ENCODE data around the gene PIK3AP1. TPM values are rescaled to one million over a fixed set of nuclear protein-coding genes. Genes with fewer than 3 reads are reported as not detected.

Gene PIK3AP1
- total RNA-seq, 1 experiment from 2014 or later: 1.7 TPM

DNA sequence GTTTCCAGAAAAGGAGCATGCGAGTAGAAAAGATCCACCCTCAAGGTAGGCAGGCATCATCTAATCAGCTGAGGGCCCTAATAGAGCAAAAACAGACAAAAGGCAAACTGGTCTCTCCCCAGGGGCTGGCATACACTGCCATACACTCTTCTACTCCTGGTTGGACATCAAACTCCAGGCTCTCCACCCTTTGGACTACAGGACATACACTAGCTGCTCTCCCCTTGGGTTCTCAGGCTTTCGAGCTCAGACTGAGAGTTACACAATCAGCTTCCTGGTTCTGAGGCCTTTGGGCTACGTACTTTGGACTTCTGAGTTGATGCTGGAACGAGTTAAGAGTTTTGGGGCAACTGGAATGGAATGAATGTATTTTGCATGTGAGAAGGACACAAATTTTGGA lies 82.6 kb downstream of the PIK3AP1 start:
- TF ChIP-seq CTCF (conservative IDR thresholded peaks at IDR 0.05): no peak
- H3K4me3 Mint-ChIP-seq: no peak overlapping the region

More for the DNA sequence above, 82.6 kb downstream of the PIK3AP1 start:
- Histone ChIP-seq H3K56ac (ENCODE audit: insufficient read length, low read depth, low read length) (no peak overlapping the region), H3K79me1 (ENCODE audit: insufficient read depth, low read depth, low read length, poor library complexity, severe bottlenecking) (no peaks in the 10 kb centered on the region), H3K18ac (ENCODE audit: insufficient read length, low read depth, low read length) (no peak overlapping the region), H2BK120ac (ENCODE audit: low read depth, low read length, poor library complexity, severe bottlenecking) (no peak overlapping the region), H3K4ac (ENCODE audit: low read depth, low read length) (no peak overlapping the region), H3K23me2 (ENCODE audit: insufficient read length, low read depth, low read length, poor library complexity, severe bottlenecking) (no peaks in the 10 kb centered on the region), H3K23ac (ENCODE audit: insufficient read length, low read depth, low read length) (no peak overlapping the region), H2BK12ac (ENCODE audit: insufficient read length, low read depth, low read length) (no peak overlapping the region), H3K14ac (ENCODE audit: insufficient read depth, low read length) (no peak overlapping the region), H4K20me1 (ENCODE audit: control insufficient read depth, insufficient read depth, insufficient read length) (no peaks in the 10 kb centered on the region), H4K5ac (ENCODE audit: insufficient read length, low read depth, low read length) (no peak overlapping the region), H2BK5ac (ENCODE audit: insufficient read length, low read length) (no peak overlapping the region), H3K4me2 (ENCODE audit: insufficient read depth, insufficient read length, low read length) (no peak overlapping the region), H2BK15ac (ENCODE audit: low read depth, low read length) (no peak overlapping the region), H3T11ph (ENCODE audit: low read length) (no peak overlapping the region), H3K79me2 (ENCODE audit: insufficient read depth, low read length) (no peaks in the 10 kb centered on the region), H2AFZ (ENCODE audit: low read length) (no peak overlapping the region), H3K27ac (ENCODE audit: insufficient read length, low read depth, low read length) (no peak overlapping the region), H4K91ac (ENCODE audit: insufficient read length, low read depth, low read length) (no peak overlapping the region), H2BK20ac (ENCODE audit: low read depth, low read length, poor library complexity, severe bottlenecking) (no peak overlapping the region), H4K8ac (replicated peaks; ENCODE audit: insufficient read length, low read depth, low read length) (no peak overlapping the region), H3K9ac (ENCODE audit: extremely low read depth, insufficient read length, low read length) (no peak overlapping the region), H3K27me3 (ENCODE audit: insufficient read depth, low read length) (no peaks in the 10 kb centered on the region), H3K4me1 (ENCODE audit: insufficient read depth, low read length) (no peaks in the 10 kb centered on the region), H2AK5ac (ENCODE audit: insufficient read length, low read length) (no peak overlapping the region), H3K9me3 (ENCODE audit: control insufficient read depth, low read depth, low read length) (no peaks in the 10 kb centered on the region)
- H3K27ac Mint-ChIP-seq: no peak overlapping the region
- no peaks in the 10 kb centered on the region; a peak in 1 of 5 replicates for H3K9me3 Mint-ChIP-seq
- DNase-seq: no peak
- no peaks in the 10 kb centered on the region for H3K4me1 Mint-ChIP-seq
- H3K36me3 Mint-ChIP-seq (ENCODE audit: insufficient read depth in 1 of 3, low read depth in 3 of 3): no peaks in the 10 kb centered on the region
- WGBS (ENCODE audit: extremely low coverage, insufficient read length, low lambda C conversion rate): no CpG with 5 or more reads among the region's 4 CpGs
- no peaks in the 10 kb centered on the region for H3K27me3 Mint-ChIP-seq (ENCODE audit: low read depth)

Data from H9 (cell line).